Psoas muscle (tissue), 8 donors: ENCODE measurements around the gene KLK10. TPM values are rescaled to one million over a fixed set of nuclear protein-coding genes. Genes with fewer than 3 reads are reported as not detected.

Experiments used
- ATAC-seq, 4 donors: fragments of 200-7000 bp; cut with Tn5 transposase; one replicate each; pipeline ENCODE4 v1.9.1; 2020; ENCODE audit warnings: moderate library complexity in 3 of 4, mild to moderate bottlenecking in 2 of 4
- DNase-seq, 2 donors: peaks; one replicate each; pipeline ENCODE4 v3.0.0-alpha.2; 2020
- H3K27ac ChIP-seq: fragments of 200-600 bp; one replicate; pipeline ENCODE4 v1.8.0; 2022
- H3K27me3 ChIP-seq, 3 donors: fragments of 200-600 bp in 1 of 3; one replicate each; pipeline versions ENCODE4 v1.6.1 to v1.8.0; 2013 to 2022; ENCODE audit warnings: low read length in 2 of 3, mild to moderate bottlenecking in 2 of 3, moderate library complexity in 1 of 3; ENCODE audit not compliant: insufficient read depth in 3 of 3
- H3K36me3 ChIP-seq, 2 donors: fragments of 200-600 bp in 1 of 2; one replicate each; pipeline versions ENCODE4 v1.6.1 to v1.8.0; 2013 to 2022; ENCODE audit warnings: low read depth in 1 of 2, mild to moderate bottlenecking in 1 of 2, moderate library complexity in 1 of 2; ENCODE audit not compliant: insufficient read depth in 1 of 2
- H3K4me1 ChIP-seq: fragments of 200-600 bp; one replicate; pipeline ENCODE4 v1.8.0; 2022
- H3K4me3 ChIP-seq: fragments of 200-600 bp; one replicate; pipeline ENCODE4 v1.8.0; 2022; ENCODE audit warnings: mild to moderate bottlenecking
- H3K9me3 ChIP-seq: fragments of 200-600 bp; one replicate; pipeline ENCODE4 v1.8.0; 2022
- whole genome bisulfite sequencing, 3 donors: extraction: QIAGEN DNeasy Blood & Tissue Kit; methylation state at CpG; one replicate each; pipeline versions ENCODE4 v1.1.6 to v1.1.7; 2013; 5-methylcytosine and 5-hydroxymethylcytosine counted together
- intact Hi-C, 2 donors: fragments of 100-400 bp; cut with DNase I; formaldehyde crosslinking; loops; one replicate each; pipeline versions ENCODE4 v1.11.0 to v1.14.2; 2022
- polyA plus RNA-seq, 3 donors: library from polyadenylated mRNA; stranded (reverse); fragments of 200-250 nt; gene quantifications; one replicate each; pipeline ENCODE4 v1.2.3, GENCODE V29; 2013
- total RNA-seq, 4 donors: library from RNA; stranded (reverse); fragmentation: NEBNext Ultra II Directional in 2 of 4; extraction: Animal tissue kit (Norgen Biotek cat#: 25700) in 2 of 4; gene quantifications; one replicate each; pipeline versions ENCODE4 v1.2.1 to v1.2.4, GENCODE V29; 2021 to 2023
- TF ChIP-seq, protein P1 (sequence below): fragments of 200-600 bp; IDR thresholded peaks from one replicate; pipeline ENCODE4 v1.8.0; 2022; ENCODE audit warnings: antibody characterized with exemption
- donor health status: healthy with polysubstance abuse.
- donor health status: DM: no; HTN: no; CAD: no; lungs with moderate emphysema.
- donor health status: Bipolar disorder and iron deficiency.
- donor health status: healthy.
- donor health status: DM: yes; HTN: yes; CAD: no.
- donor health status: DM: no; HTN: no; CAD: no.
- donor health status: DM: no; HTN: no; CAD: no.
- donor health status: DM: yes; HTN: yes; CAD: no.

Gene KLK10
- total and polyA plus RNA-seq, 7 donors: 0.04 to 0.16 (median 0.04) TPM; not detected in 4

DNA sequence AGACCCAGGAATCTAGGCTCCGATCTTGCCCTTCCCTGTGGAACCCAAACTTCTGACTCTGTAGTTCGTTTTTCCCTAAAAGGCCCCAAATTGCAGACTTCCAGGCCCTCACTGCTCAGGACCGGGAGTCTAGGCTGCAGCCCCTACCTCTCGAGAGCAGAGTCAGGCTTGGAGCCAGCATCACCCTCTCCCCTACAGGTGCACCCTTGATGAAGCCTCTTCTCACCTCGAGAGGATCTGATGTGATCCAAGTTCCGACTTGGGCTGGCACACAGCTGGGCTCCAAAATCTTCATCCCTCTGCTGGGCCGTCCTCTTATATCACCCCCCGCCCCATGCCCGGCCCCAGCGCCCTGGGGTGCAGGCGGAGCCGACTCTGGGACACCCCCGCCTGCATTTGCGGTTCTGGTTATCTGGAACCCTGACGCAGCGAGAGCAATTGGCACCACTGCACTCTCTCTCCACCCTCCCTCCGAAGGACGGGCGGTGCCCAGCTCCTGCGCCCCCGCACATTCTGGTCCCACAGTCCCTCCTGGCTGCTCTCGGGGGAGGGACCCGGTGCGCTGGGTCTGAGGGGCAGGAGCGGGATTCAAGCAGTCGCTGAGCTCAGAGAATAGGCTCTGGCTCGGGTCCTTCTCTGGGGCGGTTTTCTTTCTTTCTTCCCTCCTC is 35.8 kb downstream of the KLK10 start, which contains the start of gene KLK7:
TSS of gene KLK7 (minus strand) at position 293 of the 668 bp plus-strand sequence. CDS start 1,518 bp downstream, outside the sequence.
- no peak for DNase-seq
- ATAC-seq: no peak

DNA sequence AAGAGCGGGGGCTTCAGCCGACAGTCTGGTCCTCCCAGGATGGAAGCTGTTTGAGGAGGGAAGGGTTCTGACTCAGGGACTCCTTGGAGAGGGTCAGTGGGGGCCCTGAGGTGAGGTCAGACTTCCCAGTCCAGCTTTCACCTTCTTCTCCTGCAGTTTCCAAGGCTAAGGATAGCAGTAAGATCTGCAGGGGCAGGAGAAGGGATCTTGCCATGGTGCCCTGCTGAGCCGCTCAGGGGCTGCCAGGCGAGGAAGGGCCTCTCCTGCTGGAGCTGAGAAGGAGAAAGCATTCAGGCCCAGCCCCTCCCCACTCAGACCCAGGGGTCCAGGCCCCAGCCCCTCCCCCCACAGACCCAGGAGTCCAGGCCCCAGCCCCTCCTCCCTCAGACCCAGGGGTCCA is 37.3 kb downstream of the KLK10 start:
- 57 to 68% (median 65%) methylated on average over 3 to 4 of the region's 4 CpGs for WGBS, 3 donors
- Histone ChIP-seq H3K27ac (no peak overlapping the region), H3K4me1 (no peaks in the 10 kb centered on the region), H3K27me3 (peaks cover 0 to 3% (median 2%) of the 10 kb centered on the region in 3 donors), H3K4me3 (no peak overlapping the region), H3K36me3 (no peaks in the 10 kb centered on the region), H3K9me3 (peaks cover 6% of the 10 kb centered on the region)
- intact Hi-C loops: no loop called here
- ATAC-seq: no peak
- TF ChIP-seq, protein P1, sequence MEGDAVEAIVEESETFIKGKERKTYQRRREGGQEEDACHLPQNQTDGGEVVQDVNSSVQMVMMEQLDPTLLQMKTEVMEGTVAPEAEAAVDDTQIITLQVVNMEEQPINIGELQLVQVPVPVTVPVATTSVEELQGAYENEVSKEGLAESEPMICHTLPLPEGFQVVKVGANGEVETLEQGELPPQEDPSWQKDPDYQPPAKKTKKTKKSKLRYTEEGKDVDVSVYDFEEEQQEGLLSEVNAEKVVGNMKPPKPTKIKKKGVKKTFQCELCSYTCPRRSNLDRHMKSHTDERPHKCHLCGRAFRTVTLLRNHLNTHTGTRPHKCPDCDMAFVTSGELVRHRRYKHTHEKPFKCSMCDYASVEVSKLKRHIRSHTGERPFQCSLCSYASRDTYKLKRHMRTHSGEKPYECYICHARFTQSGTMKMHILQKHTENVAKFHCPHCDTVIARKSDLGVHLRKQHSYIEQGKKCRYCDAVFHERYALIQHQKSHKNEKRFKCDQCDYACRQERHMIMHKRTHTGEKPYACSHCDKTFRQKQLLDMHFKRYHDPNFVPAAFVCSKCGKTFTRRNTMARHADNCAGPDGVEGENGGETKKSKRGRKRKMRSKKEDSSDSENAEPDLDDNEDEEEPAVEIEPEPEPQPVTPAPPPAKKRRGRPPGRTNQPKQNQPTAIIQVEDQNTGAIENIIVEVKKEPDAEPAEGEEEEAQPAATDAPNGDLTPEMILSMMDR: no peak
- no peak for DNase-seq

More for the DNA sequence above, 35.8 kb downstream of the KLK10 start, which contains the start of gene KLK7:
- intact Hi-C loops: no loop called here
- Histone ChIP-seq H3K27ac (no peak within 1 kb of the TSS), H3K36me3 (no peaks in the 10 kb centered on the region), H3K4me1 (no peaks in the 10 kb centered on the region), H3K27me3 (peaks cover 0 to 6% (median 3%) of the 10 kb centered on the region in 3 donors), H3K9me3 (peaks cover 6% of the 10 kb centered on the region), H3K4me3 (no peak within 1 kb of the TSS)
- 15 to 24% (median 18%) methylated on average over 28 of the region's 28 CpGs for WGBS, 3 donors
- TF ChIP-seq, protein P1: no peak

DNA sequence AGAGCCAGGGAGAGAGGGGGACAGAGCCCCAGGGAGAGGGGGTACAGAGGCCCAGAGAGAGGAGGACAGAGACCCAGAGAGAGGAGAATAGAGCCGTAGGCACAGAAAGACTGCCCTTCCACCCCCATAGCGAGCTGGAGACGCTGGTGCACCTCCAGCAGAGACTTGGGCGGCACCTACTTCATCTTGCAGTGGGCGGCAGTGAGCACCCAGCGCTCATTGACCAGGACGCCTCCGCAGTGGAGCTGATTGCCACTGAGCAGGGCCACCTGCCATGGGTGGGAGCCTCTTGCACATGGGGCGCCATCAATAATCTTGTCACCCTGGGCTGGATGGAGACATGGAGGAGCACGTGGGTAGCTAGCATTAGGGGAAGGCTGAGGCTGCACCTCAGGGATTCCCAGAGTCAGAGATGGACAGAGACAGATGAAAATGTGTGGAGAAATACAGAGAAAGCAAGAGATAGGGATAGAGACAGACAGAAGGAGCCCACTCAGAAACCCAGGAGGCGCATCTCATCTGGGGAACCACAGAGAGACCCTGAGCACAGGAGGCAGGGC is 37.8 kb downstream of the KLK10 start:
- ATAC-seq (no peak), DNase-seq (no peak)
- H3K4me3 ChIP-seq: no peak overlapping the region
- peaks cover 6% of the 10 kb centered on the region for H3K9me3 ChIP-seq
- no peaks in the 10 kb centered on the region for H3K36me3 ChIP-seq
- no peaks in the 10 kb centered on the region for H3K4me1 ChIP-seq
- H3K27ac ChIP-seq: no peak overlapping the region
- peaks cover 0 to 3% (median 2%) of the 10 kb centered on the region in 3 donors for H3K27me3 ChIP-seq
- TF ChIP-seq, protein P1: no peak
- 48 to 62% (median 57%) methylated on average over 11 of the region's 11 CpGs for WGBS, 3 donors
- intact Hi-C loops: no loop called here

DNA sequence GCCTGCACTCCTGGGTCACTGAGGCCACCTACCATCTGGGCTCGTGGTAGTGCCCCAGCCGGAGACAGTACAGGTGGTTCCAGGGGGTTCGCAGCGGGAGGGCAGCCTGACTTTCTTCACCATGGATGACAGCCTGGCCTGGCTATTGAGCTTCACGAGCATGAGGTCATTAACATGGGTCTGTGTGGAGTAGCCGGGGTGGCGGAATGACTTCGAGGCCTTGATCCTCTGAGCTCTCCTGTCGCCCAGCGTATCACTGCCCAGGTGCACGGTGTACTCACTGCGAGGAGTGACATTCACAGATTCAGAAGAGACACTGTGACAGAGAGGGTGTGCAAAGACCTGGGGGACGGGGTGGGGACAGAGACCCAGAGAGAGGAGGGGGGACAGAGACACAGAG is 39.3 kb downstream of the KLK10 start:
- no peak overlapping the region for H3K27ac ChIP-seq
- ATAC-seq: no peak

More for the DNA sequence above, 39.3 kb downstream of the KLK10 start:
- peaks cover 0 to 3% (median 2%) of the 10 kb centered on the region in 3 donors for H3K27me3 ChIP-seq
- H3K4me3 ChIP-seq: no peak overlapping the region
- H3K36me3 ChIP-seq: no peaks in the 10 kb centered on the region
- DNase-seq: no peak
- 36 to 51% (median 50%) methylated on average over 12 to 13 of the region's 13 CpGs for WGBS, 3 donors
- intact Hi-C loops: no loop called here
- H3K9me3 ChIP-seq: no peaks in the 10 kb centered on the region
- no peaks in the 10 kb centered on the region for H3K4me1 ChIP-seq
- TF ChIP-seq, protein P1: no peak
